GM12891 (cell line): Measurements from ENCODE around the gene BRIP1.

Experiments used
- POLR2A ChIP-seq: IDR thresholded peaks from 2 replicates; pipeline ENCODE4 v1.6.1; 2011; ENCODE audit warnings: low read depth, low read length, control low read depth
- POLR2AphosphoS5 ChIP-seq: IDR thresholded peaks from 2 replicates; pipeline ENCODE4 v1.6.1; 2011; ENCODE audit warnings: low read depth, low read length, control low read depth
- TAF1 ChIP-seq: IDR thresholded peaks from 2 replicates; pipeline ENCODE4 v1.6.1; 2011; ENCODE audit warnings: low read depth, low read length, control low read depth

GRCh38 chr17:61843435-61843834, 19.9 kb downstream of the BRIP1 start:
- TF ChIP-seq POLR2A (no peak), TAF1 (no peak), POLR2AphosphoS5 (no peak)
